K562 (cell line): ENCODE measurements around the gene DYRK1A. TPM values are rescaled to one million over a fixed set of nuclear protein-coding genes. Genes with fewer than 3 reads are reported as not detected.
A peak's percentile ranks its signal among the peaks of the same experiment; 100 is the strongest.

Source experiments
- BACH1 ChIP-seq: fragments of 200-800 bp; sonication (Bioruptor generic); IDR thresholded peaks from 2 replicates; pipeline ENCODE4 v1.6.1; 2016; ENCODE audit warnings: missing genetic modification characterization, missing compliant biosample characterization
- BHLHE40 ChIP-seq: IDR thresholded peaks from 2 replicates; pipeline ENCODE4 v1.6.1; 2011; ENCODE audit warnings: low read length, improper control_type of control experiment
- C11orf30 ChIP-seq: fragments of 450-650 bp; IDR thresholded peaks from 2 replicates; pipeline ENCODE4 v1.6.1; 2016; ENCODE audit warnings: low read depth, mild to moderate bottlenecking
- ELF4 ChIP-seq: fragments of 450-650 bp; formaldehyde crosslinking; IDR thresholded peaks from 2 replicates; pipeline ENCODE4 v1.4.0; 2022; ENCODE audit warnings: missing genetic modification characterization
- FOXK2 ChIP-seq, 2 experiments: fragments of 450-650 bp; IDR thresholded peaks in 1 of 2; conservative IDR thresholded peaks in 1 of 2; 2 replicates each; pipeline ENCODE4 v1.6.1; 2016; ENCODE audit warnings: low read depth in 2 of 2, mild to moderate bottlenecking in 1 of 2
- HDAC1 ChIP-seq, 2 experiments: fragments of 450-650 bp; IDR thresholded peaks; 2 replicates each; pipeline ENCODE4 v1.6.1; 2016 to 2017; ENCODE audit warnings: inconsistent platforms in 1 of 2, mild to moderate bottlenecking in 1 of 2, moderate library complexity in 1 of 2
- ILF3 ChIP-seq: fragments of 450-650 bp; IDR thresholded peaks from 2 replicates; pipeline ENCODE4 v1.6.1; 2018; ENCODE audit warnings: antibody characterized with exemption, mild to moderate bottlenecking, moderate library complexity, borderline replicate concordance
- KDM5B ChIP-seq: fragments of 200-600 bp; sonication (generic); IDR thresholded peaks from 2 replicates; pipeline ENCODE4 v1.6.1; 2012; ENCODE audit warnings: low read depth, mild to moderate bottlenecking, moderate library complexity, low read length, control low read depth, inconsistent platforms; ENCODE audit not compliant: insufficient replicate concordance
- KHSRP ChIP-seq: fragments of 450-650 bp; IDR thresholded peaks from 2 replicates; pipeline ENCODE4 v1.6.1; 2017
- LEF1 ChIP-seq: fragments of 450-650 bp; IDR thresholded peaks from 2 replicates; pipeline ENCODE4 v1.6.1; 2016; ENCODE audit warnings: mild to moderate bottlenecking
- NFE2 ChIP-seq: IDR thresholded peaks from 2 replicates; pipeline ENCODE4 v1.6.1; 2014; ENCODE audit warnings: antibody characterized with exemption, low read depth
- NFRKB ChIP-seq: fragments of 450-650 bp; IDR thresholded peaks from 2 replicates; pipeline ENCODE4 v1.6.1; 2016; ENCODE audit warnings: low read depth
- PPARD ChIP-seq: fragments of 250-450 bp; sonication (Bioruptor Pico); IDR thresholded peaks from 2 replicates; pipeline ENCODE4 v1.8.0; 2022; ENCODE audit warnings: inconsistent platforms, mild to moderate bottlenecking, moderate library complexity
- PTBP1 ChIP-seq: fragments of 200-400 bp; formaldehyde crosslinking; IDR thresholded peaks from 2 replicates; pipeline ENCODE4 v1.6.1; 2017; ENCODE audit warnings: low read depth, low read length
- RBFOX2 ChIP-seq: fragments of 200-400 bp; formaldehyde crosslinking; IDR thresholded peaks from 2 replicates; pipeline ENCODE4 v1.6.1; 2017; ENCODE audit warnings: low read depth, mild to moderate bottlenecking, low read length, moderate library complexity
- RBM22 ChIP-seq: fragments of 200-400 bp; formaldehyde crosslinking; IDR thresholded peaks from 2 replicates; pipeline ENCODE4 v1.6.1; 2018; ENCODE audit warnings: low read length, low read depth; ENCODE audit not compliant: poor library complexity, severe bottlenecking
- SMAD2 ChIP-seq: fragments of 150-350 bp; IDR thresholded peaks from 2 replicates; pipeline ENCODE4 v1.6.1; 2014; ENCODE audit warnings: low read depth, mild to moderate bottlenecking, low read length
- SMARCA4 ChIP-seq: fragments of 450-650 bp; IDR thresholded peaks from 2 replicates; pipeline ENCODE4 v1.6.1; 2016
- SRSF1 ChIP-seq: fragments of 200-400 bp; formaldehyde crosslinking; IDR thresholded peaks from 2 replicates; pipeline ENCODE4 v1.6.1; 2017; ENCODE audit warnings: mild to moderate bottlenecking, low read depth, low read length, moderate library complexity
- TEAD4 ChIP-seq, 2 experiments: sonication (generic) in 1 of 2; formaldehyde crosslinking in 1 of 2; IDR thresholded peaks; 2 replicates each; pipeline versions ENCODE4 v1.6.1 to v1.8.0; 2012 to 2022; ENCODE audit warnings: borderline replicate concordance in 1 of 2, inconsistent platforms in 1 of 2, low read length in 1 of 2, mild to moderate bottlenecking in 1 of 2, missing genetic modification reagents in 1 of 2
- ZNF41 ChIP-seq: fragments of 250-450 bp; sonication (Bioruptor Pico); conservative IDR thresholded peaks from 2 replicates; pipeline ENCODE4 v1.4.0; 2020; ENCODE audit warnings: mild to moderate bottlenecking
- ZNF785 ChIP-seq: fragments of 250-450 bp; sonication (Bioruptor Pico); IDR thresholded peaks from 2 replicates; pipeline ENCODE4 v1.4.0; 2020; ENCODE audit warnings: mild to moderate bottlenecking
- ZZZ3 ChIP-seq: fragments of 450-650 bp; IDR thresholded peaks from 2 replicates; pipeline ENCODE4 v1.6.1; 2016; ENCODE audit warnings: antibody characterized with exemption, mild to moderate bottlenecking, moderate library complexity
- polyA plus RNA-seq, 8 experiments: library from polyadenylated mRNA; depleted of rRNA in 4 of 8; stranded (reverse) in 5 of 8; unstranded in 3 of 8; fragments of >200 nt; fragmentation: Nextera tagmentation in 2 of 8; fragmentation: Illumina TruSeq in 1 of 8; extraction: Ambion mirVana in 2 of 8; extraction: Trizol in 1 of 8; gene quantifications; 2 replicates each; pipeline versions ENCODE4 v1.2.1 to v1.2.3, GENCODE V29; 2011 to 2014; ENCODE audit warnings: inconsistent platforms in 1 of 8, missing spikeins in 1 of 8
- total RNA-seq, 7 experiments: library from RNA; depleted of rRNA in 6 of 7; stranded (reverse); fragments of >200 nt in 6 of 7; fragmentation: Illumina TruSeq in 2 of 7; extraction: Trizol in 2 of 7; gene quantifications; 2 replicates each; pipeline versions ENCODE4 v1.2.1 to v1.2.3, GENCODE V29; 2011 to 2021; ENCODE audit warnings: low replicate concordance in 1 of 7
- TF ChIP-seq, protein P1 (sequence below), 2 experiments: fragments of 200-800 bp in 1 of 2; sonication (Bioruptor generic) in 1 of 2; sonication (generic) in 1 of 2; formaldehyde crosslinking in 1 of 2; IDR thresholded peaks in 1 of 2; conservative IDR thresholded peaks in 1 of 2; 2 replicates each; pipeline versions ENCODE4 v1.5.0 to v1.6.1; 2016 to 2020; ENCODE audit warnings: missing compliant biosample characterization in 1 of 2, missing genetic modification characterization in 1 of 2, missing genetic modification reagents in 1 of 2
- TF ChIP-seq, protein P2 (sequence below): fragments of 250-450 bp; sonication (Bioruptor Pico); IDR thresholded peaks from 2 replicates; pipeline ENCODE4 v1.4.0; 2020; ENCODE audit warnings: mild to moderate bottlenecking, moderate library complexity, borderline replicate concordance
- TF ChIP-seq, protein P3 (sequence below): fragments of 250-450 bp; sonication (Bioruptor Pico); IDR thresholded peaks from 2 replicates; pipeline ENCODE4 v1.9.0; 2021; ENCODE audit warnings: mild to moderate bottlenecking

The DYRK1A gene
- total and polyA plus RNA-seq, 9 of the 15 experiments (the other 6 are each of a cell fraction or from before 2014, with no cell fraction given), result 3.7 to 64.8 (median 42.3) TPM

DNA sequence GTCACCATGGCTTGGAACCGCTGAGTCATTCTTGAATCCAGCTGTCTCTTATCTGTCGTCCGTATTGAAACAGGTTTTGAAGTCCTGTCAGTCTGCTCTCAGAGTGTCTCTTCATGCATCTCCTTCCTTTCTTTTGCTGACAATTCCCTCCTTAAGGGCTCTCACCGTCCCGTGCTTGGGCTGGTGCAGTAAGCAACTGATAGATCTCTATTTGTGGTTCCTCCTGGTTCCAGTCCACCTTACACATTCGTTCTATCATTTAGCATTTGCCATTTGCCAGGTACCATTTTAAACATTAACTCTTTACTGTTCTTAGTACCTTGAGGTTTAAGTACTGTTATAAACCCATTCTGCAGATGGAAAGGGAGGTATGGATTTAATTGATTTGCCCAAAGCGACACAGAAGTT, 88.9 kb downstream of the DYRK1A start (continued):
- TF ChIP-seq, protein P1, sequence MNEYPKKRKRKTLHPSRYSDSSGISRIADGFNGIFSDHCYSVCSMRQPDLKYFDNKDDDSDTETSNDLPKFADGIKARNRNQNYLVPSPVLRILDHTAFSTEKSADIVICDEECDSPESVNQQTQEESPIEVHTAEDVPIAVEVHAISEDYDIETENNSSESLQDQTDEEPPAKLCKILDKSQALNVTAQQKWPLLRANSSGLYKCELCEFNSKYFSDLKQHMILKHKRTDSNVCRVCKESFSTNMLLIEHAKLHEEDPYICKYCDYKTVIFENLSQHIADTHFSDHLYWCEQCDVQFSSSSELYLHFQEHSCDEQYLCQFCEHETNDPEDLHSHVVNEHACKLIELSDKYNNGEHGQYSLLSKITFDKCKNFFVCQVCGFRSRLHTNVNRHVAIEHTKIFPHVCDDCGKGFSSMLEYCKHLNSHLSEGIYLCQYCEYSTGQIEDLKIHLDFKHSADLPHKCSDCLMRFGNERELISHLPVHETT (CRISPR knock-in tag; conservative IDR thresholded peaks at IDR 0.05 in 1 of 2, IDR thresholded peaks at IDR 0.05 in 1 of 2), result no peak
- TF ChIP-seq ZNF785 (CRISPR knock-in tag) (no peak), RBFOX2 (no peak), ELF4 (no peak), SMAD2 (no peak), BACH1 (tag) (peak; percentile 98), ZNF41 (CRISPR knock-in tag) (no peak), TEAD4 (IDR thresholded peaks at IDR 0.05; ENCODE audit: low read length) (peak; percentile 89), TEAD4 (CRISPR knock-in tag; IDR thresholded peaks at IDR 0.05; ENCODE audit: borderline replicate concordance) (no peak), C11orf30 (peak; percentile 98), KHSRP (no peak), LEF1 (peak; percentile 85), NFE2 (peak; percentile 100), HDAC1 (IDR thresholded peaks at IDR 0.05) (peak; percentile 72 to 98; a peak in 3 of 4 replicates), BHLHE40 (peak; percentile 78), PTBP1 (no peak), NFRKB (no peak), SMARCA4 (peak; percentile 98), PPARD (CRISPR knock-in tag) (no peak), ILF3 (no peak), RBM22 (no peak), ZZZ3 (no peak), KDM5B (no peak), FOXK2 (conservative IDR thresholded peaks at IDR 0.05 in 1 of 2, IDR thresholded peaks at IDR 0.05 in 1 of 2; ENCODE audit: low read depth in 2 of 2) (peak; percentile 59 to 76; a peak in 3 of 4 replicates), SRSF1 (no peak)
- TF ChIP-seq, protein P2, sequence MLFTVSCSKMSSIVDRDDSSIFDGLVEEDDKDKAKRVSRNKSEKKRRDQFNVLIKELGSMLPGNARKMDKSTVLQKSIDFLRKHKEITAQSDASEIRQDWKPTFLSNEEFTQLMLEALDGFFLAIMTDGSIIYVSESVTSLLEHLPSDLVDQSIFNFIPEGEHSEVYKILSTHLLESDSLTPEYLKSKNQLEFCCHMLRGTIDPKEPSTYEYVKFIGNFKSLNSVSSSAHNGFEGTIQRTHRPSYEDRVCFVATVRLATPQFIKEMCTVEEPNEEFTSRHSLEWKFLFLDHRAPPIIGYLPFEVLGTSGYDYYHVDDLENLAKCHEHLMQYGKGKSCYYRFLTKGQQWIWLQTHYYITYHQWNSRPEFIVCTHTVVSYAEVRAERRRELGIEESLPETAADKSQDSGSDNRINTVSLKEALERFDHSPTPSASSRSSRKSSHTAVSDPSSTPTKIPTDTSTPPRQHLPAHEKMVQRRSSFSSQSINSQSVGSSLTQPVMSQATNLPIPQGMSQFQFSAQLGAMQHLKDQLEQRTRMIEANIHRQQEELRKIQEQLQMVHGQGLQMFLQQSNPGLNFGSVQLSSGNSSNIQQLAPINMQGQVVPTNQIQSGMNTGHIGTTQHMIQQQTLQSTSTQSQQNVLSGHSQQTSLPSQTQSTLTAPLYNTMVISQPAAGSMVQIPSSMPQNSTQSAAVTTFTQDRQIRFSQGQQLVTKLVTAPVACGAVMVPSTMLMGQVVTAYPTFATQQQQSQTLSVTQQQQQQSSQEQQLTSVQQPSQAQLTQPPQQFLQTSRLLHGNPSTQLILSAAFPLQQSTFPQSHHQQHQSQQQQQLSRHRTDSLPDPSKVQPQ (CRISPR knock-in tag), result no peak
- TF ChIP-seq, protein P3, sequence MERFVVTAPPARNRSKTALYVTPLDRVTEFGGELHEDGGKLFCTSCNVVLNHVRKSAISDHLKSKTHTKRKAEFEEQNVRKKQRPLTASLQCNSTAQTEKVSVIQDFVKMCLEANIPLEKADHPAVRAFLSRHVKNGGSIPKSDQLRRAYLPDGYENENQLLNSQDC (CRISPR knock-in tag), result no peak
